Measurements from ENCODE around the gene RXFP3.

DNA sequence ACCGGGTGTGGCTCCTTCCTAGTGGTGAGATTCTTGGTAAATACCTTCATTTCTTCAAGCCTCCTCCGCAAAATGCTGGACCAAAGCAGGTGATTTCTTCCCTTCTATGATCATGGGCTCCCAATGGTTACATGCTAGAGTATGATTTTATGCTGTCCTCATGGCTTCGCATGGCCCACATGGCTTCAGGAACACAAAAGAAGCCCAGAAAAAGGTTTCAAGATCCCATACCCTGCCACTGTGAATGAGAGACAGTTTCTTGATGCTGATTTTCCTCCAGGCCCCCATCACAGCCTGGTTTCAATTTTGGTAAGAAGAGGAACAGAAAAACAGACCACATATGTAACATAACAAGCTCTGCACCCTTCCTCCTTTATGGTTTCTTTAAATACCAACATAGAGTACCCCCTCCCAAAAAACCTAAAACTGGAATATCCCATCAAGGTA lies 2.4 kb upstream of the RXFP3 start:
- TF ChIP-seq, protein P1, sequence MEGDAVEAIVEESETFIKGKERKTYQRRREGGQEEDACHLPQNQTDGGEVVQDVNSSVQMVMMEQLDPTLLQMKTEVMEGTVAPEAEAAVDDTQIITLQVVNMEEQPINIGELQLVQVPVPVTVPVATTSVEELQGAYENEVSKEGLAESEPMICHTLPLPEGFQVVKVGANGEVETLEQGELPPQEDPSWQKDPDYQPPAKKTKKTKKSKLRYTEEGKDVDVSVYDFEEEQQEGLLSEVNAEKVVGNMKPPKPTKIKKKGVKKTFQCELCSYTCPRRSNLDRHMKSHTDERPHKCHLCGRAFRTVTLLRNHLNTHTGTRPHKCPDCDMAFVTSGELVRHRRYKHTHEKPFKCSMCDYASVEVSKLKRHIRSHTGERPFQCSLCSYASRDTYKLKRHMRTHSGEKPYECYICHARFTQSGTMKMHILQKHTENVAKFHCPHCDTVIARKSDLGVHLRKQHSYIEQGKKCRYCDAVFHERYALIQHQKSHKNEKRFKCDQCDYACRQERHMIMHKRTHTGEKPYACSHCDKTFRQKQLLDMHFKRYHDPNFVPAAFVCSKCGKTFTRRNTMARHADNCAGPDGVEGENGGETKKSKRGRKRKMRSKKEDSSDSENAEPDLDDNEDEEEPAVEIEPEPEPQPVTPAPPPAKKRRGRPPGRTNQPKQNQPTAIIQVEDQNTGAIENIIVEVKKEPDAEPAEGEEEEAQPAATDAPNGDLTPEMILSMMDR (IDR thresholded peaks at IDR 0.05), result no peak
- no peak for TF ChIP-seq POLR2A (IDR thresholded peaks at IDR 0.05)

Data from upper lobe of left lung (tissue), 4 donors.